Colonic mucosa (tissue), 4 donors: ENCODE measurements around the gene SEC31A. TPM values are rescaled to one million over a fixed set of nuclear protein-coding genes. Genes with fewer than 3 reads are reported as not detected.

Source experiments
- DNase-seq: peaks from one replicate; pipeline ENCODE4 v3.0.0-alpha.2; 2020
- H3K27ac ChIP-seq: fragments of 200-600 bp; one replicate; pipeline ENCODE4 v1.8.0; 2021
- H3K27me3 ChIP-seq: fragments of 200-600 bp; one replicate; pipeline ENCODE4 v1.8.0; 2021
- H3K36me3 ChIP-seq: fragments of 200-600 bp; one replicate; pipeline ENCODE4 v1.8.0; 2021
- H3K4me1 ChIP-seq: fragments of 200-600 bp; one replicate; pipeline ENCODE4 v1.8.0; 2021; ENCODE audit warnings: mild to moderate bottlenecking
- H3K4me3 ChIP-seq: fragments of 200-600 bp; one replicate; pipeline ENCODE4 v1.8.0; 2021
- H3K9ac ChIP-seq, 2 donors: one replicate each; pipeline ENCODE4 v1.7.0; 2013; ENCODE audit warnings: control low read depth in 2 of 2, low read depth in 2 of 2, low read length in 2 of 2
- H3K9me3 ChIP-seq: fragments of 200-600 bp; one replicate; pipeline ENCODE4 v1.8.0; 2021
- CTCF ChIP-seq: fragments of 200-600 bp; IDR thresholded peaks from one replicate; pipeline ENCODE4 v1.8.0; 2022; ENCODE audit warnings: antibody characterized with exemption, mild to moderate bottlenecking
- intact Hi-C: fragments of 100-400 bp; cut with DNase I; formaldehyde crosslinking; loops from one replicate; pipeline ENCODE4 v1.14.1; 2022
- total RNA-seq, 2 donors: library from RNA; stranded (reverse); fragmentation: NEBNext Ultra II Directional in 1 of 2; extraction: Animal tissue kit (Norgen Biotek cat#: 25700) in 1 of 2; gene quantifications; one replicate each; pipeline ENCODE4 v1.2.1, GENCODE V29; 2021
- donor health status: healthy.
- donor health status: DM: no; HTN: no; CAD: no.
- donor health status: DM: no; HTN: no; CAD: no.

SEC31A gene
- 100 to 1,000 TPM; 158 to 188 TPM for total RNA-seq

- TF ChIP-seq CTCF: no peak
- Histone ChIP-seq H3K36me3 (no peaks in the 10 kb centered on the region), H3K9ac (peak within 1 kb of the TSS; percentile 98 to 99), H3K27me3 (no peaks in the 10 kb centered on the region), H3K4me1 (no peaks in the 10 kb centered on the region), H3K9me3 (no peaks in the 10 kb centered on the region), H3K27ac (peak within 1 kb of the TSS; percentile 86), H3K4me3 (peak within 1 kb of the TSS; percentile 55)
- peak; percentile 97 for DNase-seq
- intact Hi-C loops: loop anchor here (5.0 kb wide), 1 partner anchor 121 kb away; the partner anchor contains the start of gene LIN54
Observed at GRCh38 chr4:82890901-82891706, at the start of gene SEC31A. Gene SEC31A, minus strand, starts transcription at chr4:82891153. Its CDS starts 9,217 bp downstream, at chr4:82881936.

GRCh38 chr4:82939414-82939813 lies 48.5 kb upstream of the SEC31A start:
- TF ChIP-seq CTCF: no peak
- Histone ChIP-seq H3K27ac (no peak overlapping the region), H3K9ac (no peak overlapping the region), H3K27me3 (no peaks in the 10 kb centered on the region), H3K4me1 (no peaks in the 10 kb centered on the region), H3K9me3 (no peaks in the 10 kb centered on the region), H3K36me3 (peaks cover 4% of the 10 kb centered on the region), H3K4me3 (no peak overlapping the region)
- DNase-seq: no peak
- intact Hi-C loops: no loop called here

- H3K27me3 ChIP-seq: no peaks in the 10 kb centered on the region
- no peaks in the 10 kb centered on the region for H3K9me3 ChIP-seq
- H3K9ac ChIP-seq: no peak overlapping the region
- no peak overlapping the region for H3K4me3 ChIP-seq
- no peaks in the 10 kb centered on the region for H3K4me1 ChIP-seq
- no peak for DNase-seq
- TF ChIP-seq CTCF: no peak
- peaks cover 4% of the 10 kb centered on the region for H3K36me3 ChIP-seq
- H3K27ac ChIP-seq: no peak overlapping the region
- intact Hi-C loops: no loop called here
Observed at GRCh38 chr4:82934441-82934840, 43.5 kb upstream of the SEC31A start.

- DNase-seq: no peak
Observed at GRCh38 chr4:82930848-82931755, 40.1 kb upstream of the SEC31A start.

More at GRCh38 chr4:82930848-82931755, 40.1 kb upstream of the SEC31A start:
- intact Hi-C loops: no loop called here
- no peak for TF ChIP-seq CTCF
- Histone ChIP-seq H3K9me3 (no peaks in the 10 kb centered on the region), H3K27ac (no peak overlapping the region), H3K27me3 (no peaks in the 10 kb centered on the region), H3K4me1 (no peaks in the 10 kb centered on the region), H3K4me3 (no peak overlapping the region), H3K9ac (no peak overlapping the region), H3K36me3 (no peaks in the 10 kb centered on the region)
